HG03066 (cell line): Measurements from ENCODE around the gene SYT2.
"Not testable (repeated sequence)": the region's sequence is repeated elsewhere in the genome, so short reads cannot be mapped to it uniquely, and the experiment has no call there.

Experiments used
- ATAC-seq: cut with Tn5 transposase; IDR thresholded peaks from one replicate; pipeline ENCODE4 v1.9.1; 2021; ENCODE audit warnings: low read depth; ENCODE audit not compliant: unreplicated experiment

The SYT2 gene

GRCh38 chr1:202578001-202578504 lies 132.2 kb downstream of the SYT2 start:
- ATAC-seq, result no peak

GRCh38 chr1:202577381-202577780 lies 132.9 kb downstream of the SYT2 start:
- ATAC-seq, result no peak

DNA sequence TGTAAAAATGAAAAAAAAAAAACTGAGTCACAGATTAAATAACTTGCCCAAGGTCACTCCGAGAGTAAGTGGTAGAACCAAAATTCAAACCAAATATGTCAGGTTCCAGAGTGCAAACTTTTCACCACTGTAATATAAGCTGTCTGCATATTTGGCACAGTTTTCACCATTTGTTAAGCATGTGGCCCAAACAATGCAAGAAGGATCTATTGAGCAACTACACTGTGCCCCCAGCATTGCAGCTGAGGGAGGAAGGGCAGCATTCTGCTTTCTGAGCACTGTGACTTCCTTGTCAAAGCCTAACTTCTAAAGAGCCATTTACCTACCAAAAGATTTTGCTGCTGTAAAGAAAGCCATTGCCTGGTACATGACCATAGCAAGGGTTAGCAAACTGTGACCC lies 133.4 kb downstream of the SYT2 start:
- ATAC-seq, result no peak

GRCh38 chr1:202575918-202576653 lies 134.2 kb downstream of the SYT2 start:
- ATAC-seq, result no peak

DNA sequence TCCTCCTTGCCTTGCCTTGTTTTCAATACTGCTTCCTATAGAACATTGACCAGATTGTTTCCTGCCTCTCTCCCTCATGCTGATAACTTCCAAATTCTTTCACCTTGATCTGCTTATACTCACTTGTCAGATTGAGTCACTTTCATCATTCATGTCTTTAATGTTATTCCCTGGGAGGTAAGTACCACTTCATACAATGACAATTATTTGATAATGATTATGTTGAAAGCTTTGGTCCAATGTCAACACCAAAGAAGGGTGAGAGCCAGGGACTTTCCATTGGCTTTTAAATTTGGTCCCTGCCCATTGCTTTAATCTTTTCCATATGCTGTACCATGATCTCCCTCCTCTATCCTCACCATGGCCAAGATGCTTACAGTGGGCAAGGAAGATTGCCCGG lies 137.4 kb downstream of the SYT2 start:
- ATAC-seq, result no peak

DNA sequence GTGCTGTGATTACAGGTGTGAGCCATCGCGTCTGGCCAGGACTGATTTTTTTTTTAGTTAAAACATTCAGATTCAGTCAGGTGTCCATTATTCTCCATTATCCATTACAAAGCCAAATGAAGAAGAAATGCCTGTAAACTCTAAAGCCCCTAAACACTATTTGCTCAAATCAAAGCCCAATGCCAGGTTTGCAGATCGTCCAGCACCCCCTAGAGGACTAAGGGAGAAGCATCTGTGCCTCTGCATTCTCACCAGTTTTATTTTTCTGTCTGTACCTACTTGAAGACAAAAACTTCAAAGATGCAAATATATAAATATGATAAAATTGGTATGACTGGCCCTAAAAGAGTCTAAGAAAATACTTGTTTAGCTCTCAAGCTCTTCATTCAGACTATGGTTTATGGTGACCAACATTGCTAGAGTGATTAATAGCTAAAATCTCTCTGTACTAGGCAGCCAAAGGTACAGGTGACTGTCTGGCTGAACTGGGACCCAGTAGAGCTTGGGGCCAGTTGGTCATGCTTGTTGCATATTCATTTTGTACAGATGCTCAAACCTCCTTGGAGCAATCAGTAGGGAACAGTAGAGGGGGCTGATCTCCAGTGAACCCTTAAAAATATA lies 138.4 kb downstream of the SYT2 start:
- no peak for ATAC-seq

- ATAC-seq, result no peak
Observed at GRCh38 chr1:202569393-202570322, 140.6 kb downstream of the SYT2 start.

DNA sequence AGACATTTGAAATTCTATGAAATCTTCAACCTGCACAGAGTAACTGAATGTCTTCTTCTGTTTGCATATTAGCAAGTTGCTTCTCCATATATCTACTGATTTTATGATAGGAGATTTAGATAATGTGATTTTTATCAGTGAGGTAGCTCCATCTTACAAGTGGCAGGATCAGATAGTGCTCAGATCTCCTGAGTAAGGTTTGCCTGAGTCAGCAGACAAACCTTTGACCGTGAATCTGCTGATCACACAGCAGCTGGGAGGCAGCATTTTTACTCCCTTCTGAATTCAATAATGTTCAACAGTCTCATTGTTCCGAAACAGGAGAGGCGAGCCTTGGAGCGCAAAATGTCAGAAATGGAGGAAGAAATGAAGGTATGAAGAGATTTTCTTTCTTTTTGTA lies 141.4 kb downstream of the SYT2 start:
- ATAC-seq, result no peak

DNA sequence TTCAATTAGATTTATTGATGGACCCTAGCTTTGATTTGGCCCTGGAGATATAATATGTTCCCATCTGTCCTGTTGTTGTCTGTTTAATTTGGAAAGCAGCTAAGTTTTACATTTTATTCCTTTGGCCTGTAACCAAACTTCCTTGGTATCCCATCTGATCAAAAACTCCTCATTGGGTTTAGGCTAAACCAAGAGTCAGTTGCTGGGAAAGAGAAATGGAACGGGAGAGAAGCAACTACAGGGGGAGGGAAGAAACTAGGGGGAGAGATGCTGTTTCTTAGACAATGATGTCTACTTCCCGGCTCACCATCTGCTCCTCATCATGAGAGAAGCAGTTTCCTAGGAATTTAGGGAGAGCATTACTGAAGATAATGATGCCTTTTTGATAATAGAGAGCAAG lies 141.8 kb downstream of the SYT2 start:
- ATAC-seq, result no peak

DNA sequence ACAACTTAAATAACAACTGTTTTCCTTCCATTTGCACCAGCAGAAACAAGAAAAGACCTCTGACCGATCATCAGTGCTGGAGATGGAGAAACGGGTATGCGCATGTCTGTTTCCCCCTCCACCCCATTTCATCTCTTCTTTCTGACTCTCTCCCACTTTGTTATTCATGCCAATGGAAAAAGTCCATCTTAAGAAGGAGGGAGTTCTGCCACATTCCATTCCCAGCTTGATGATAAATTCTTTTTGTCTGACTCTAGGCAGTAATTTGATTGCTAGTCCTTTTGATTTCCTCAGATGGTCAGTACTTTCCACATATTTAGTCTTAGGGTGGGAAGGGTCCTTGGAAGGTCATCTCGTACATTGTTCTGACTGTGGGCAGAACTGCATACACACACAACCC lies 142.5 kb downstream of the SYT2 start:
- ATAC-seq, result no peak

GRCh38 chr1:202565890-202566602 lies 144.2 kb downstream of the SYT2 start:
- peak; percentile 93 for ATAC-seq

DNA sequence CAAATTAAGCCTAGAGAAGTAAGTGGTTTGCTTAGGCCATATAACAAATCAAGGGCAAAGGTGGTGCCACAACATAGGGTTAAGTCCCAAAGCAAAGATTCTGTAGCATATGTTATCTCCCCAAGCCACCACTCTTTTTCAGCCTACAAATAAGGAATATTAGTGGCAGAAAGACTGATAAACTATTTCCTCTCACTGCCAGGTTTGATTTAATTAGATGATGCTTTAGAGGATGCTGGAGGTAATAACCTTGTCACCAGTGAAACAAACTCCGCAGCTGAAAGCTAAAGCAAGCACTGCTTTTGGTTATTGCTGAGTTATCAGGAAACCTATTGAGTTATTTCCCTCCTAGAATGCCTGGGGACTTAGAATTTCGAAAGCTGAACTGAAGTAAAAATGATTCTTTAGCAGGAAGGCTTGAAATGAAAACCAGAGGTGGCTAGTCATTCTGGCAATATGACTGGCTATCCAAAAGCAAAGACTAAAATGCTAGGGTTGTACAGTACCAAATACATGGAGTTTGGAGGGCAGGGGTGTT lies 145.2 kb downstream of the SYT2 start:
- ATAC-seq, result no peak

DNA sequence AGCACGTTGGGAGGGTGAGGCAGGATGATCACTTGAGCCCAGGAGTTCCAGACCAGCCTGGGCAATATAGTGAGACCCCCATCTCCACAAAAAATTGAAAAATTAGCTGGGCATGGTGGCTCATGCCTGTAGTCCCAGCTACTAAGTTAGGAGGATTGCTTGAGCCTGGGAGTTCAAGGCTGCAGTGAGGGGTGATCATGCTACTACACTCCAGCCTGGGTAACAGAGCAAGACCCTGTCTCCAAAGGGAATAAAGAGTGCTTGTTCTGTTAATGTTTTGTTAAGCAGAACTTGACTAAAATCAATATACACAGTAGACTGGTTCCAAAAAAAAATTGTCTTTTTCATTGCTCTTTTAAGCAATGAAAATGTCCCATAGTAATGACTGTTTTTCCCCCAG lies 146.4 kb downstream of the SYT2 start:
- ATAC-seq, result no peak

- no peak for ATAC-seq
Observed at GRCh38 chr1:202562444-202563060, 147.7 kb downstream of the SYT2 start.

GRCh38 chr1:202561726-202562443 lies 148.4 kb downstream of the SYT2 start:
- ATAC-seq, result no peak

GRCh38 chr1:202561240-202561639 lies 149.0 kb downstream of the SYT2 start:
- ATAC-seq, result no peak

DNA sequence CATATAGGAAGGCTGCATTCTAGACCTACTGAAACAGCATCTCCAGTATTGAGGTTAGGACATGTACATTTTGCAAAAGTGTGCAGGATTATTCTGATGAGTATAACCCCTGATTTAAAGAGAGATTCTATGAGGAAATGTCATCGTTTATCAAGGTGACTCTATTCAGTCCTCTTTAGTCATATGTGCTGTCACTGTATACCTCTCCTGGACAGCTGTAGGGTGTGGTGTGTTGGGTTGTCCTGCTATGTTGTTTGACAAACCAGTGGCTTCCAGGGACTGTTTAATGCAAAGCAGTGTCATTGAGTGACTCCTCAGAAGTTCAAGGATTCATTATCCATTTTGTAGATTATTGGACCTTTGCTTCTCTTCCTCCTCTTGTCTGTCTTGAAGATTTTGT lies 152.6 kb downstream of the SYT2 start:
- ATAC-seq, result not testable (repeated sequence)

DNA sequence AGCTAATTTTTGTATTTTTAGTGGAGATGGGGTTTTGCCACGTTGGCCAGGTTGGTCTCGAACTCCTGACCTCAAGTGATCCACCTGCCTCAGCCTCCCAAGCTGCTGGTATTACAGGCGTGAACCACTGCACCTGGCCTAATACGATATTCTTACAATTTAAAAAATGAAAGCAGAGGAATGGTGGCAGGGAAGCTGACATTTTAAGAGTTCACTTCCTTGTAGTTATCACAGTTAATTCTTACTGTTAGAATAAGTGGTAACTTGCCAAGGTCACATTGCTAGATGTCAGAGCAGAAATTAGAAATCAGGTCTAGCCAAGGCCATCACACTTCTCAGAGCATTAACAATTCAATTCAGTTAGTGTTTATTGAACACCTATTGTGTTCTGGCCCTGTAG lies 154.2 kb downstream of the SYT2 start:
- ATAC-seq, result not testable (repeated sequence)

DNA sequence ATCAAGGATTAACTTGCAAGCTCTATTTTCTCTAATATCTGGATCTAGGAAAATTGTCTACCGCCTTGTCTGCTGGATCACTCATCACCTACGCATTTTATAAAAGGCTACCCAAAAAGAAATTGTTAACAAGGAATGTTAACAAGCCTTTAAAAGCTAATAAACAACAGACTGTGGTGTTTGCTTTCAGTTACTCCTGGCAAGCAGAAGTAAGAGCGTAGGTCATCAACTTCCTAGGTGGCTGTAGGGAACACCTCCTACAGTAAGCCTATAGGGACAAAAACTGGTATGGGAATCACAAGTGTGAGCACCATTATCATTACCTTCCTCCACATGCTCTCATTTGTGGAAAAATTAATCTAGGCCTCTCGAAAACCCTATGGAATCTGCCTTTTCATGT lies 155.6 kb downstream of the SYT2 start:
- not testable (repeated sequence) for ATAC-seq
